WTC11 (cell line): ENCODE results near the gene TRRAP. TPM values are rescaled to one million over a fixed set of nuclear protein-coding genes. Genes with fewer than 3 reads are reported as not detected.

Source experiments
- ATAC-seq: fragments of 200-7000 bp; cut with Tn5 transposase; 2 replicates; pipeline ENCODE4 v1.10.0; 2021; ENCODE audit warnings: mild to moderate bottlenecking, moderate library complexity
- CTCF ChIA-PET: fragments of 300-600 bp; sonication (Branson Sonifier 250); formaldehyde crosslinking; loops from one replicate; lab custom pipeline; 2021; ENCODE audit warnings: antibody characterized with exemption; lab: Charles Lee
- POLR2A ChIA-PET: fragments of 350-600 bp; sonication (Branson Sonifier 250); formaldehyde crosslinking; loops from one replicate; lab custom pipeline; 2021; ENCODE audit warnings: antibody characterized with exemption; lab: Charles Lee
- DNase-seq: peaks from one replicate; pipeline ENCODE4 v3.0.0; 2021; ENCODE audit warnings: low spot score
- H3K27ac Mint-ChIP-seq: 2 replicates; pipeline ENCODE4 v1.8.0; 2021; ENCODE audit warnings: mixed read lengths
- H3K27me3 Mint-ChIP-seq: 2 replicates; pipeline ENCODE4 v1.8.0; 2021; ENCODE audit warnings: low read depth, mild to moderate bottlenecking, moderate library complexity, mixed read lengths
- H3K36me3 Mint-ChIP-seq: 2 replicates; pipeline ENCODE4 v1.8.0; 2021; ENCODE audit warnings: mixed read lengths
- H3K4me1 Mint-ChIP-seq: 2 replicates; pipeline ENCODE4 v1.8.0; 2022; ENCODE audit warnings: mixed read lengths
- H3K4me3 Mint-ChIP-seq: 2 replicates; pipeline ENCODE4 v1.8.0; 2021; ENCODE audit warnings: mild to moderate bottlenecking, moderate library complexity, mixed read lengths
- H3K9me3 Mint-ChIP-seq: 2 replicates; pipeline ENCODE4 v1.8.0; 2021; ENCODE audit warnings: mixed read lengths
- ATF1 ChIP-seq: sonication (generic); formaldehyde crosslinking; IDR thresholded peaks from 2 replicates; pipeline ENCODE4 v1.8.1; 2023; ENCODE audit warnings: mild to moderate bottlenecking, moderate library complexity, missing genetic modification reagents
- ATF3 ChIP-seq: sonication (generic); formaldehyde crosslinking; conservative IDR thresholded peaks from 2 replicates; pipeline ENCODE4 v1.8.1; 2022; ENCODE audit warnings: mild to moderate bottlenecking, missing genetic modification reagents
- CBFB ChIP-seq: sonication (generic); formaldehyde crosslinking; IDR thresholded peaks from 2 replicates; pipeline ENCODE4 v1.8.1; 2022; ENCODE audit warnings: mild to moderate bottlenecking, low read depth, missing genetic modification reagents
- CREB1 ChIP-seq: sonication (generic); formaldehyde crosslinking; IDR thresholded peaks from 2 replicates; pipeline ENCODE4 v1.8.0; 2023; ENCODE audit warnings: mild to moderate bottlenecking, missing genetic modification reagents
- CTCF ChIP-seq: fragments of 200-600 bp; IDR thresholded peaks from 2 replicates; pipeline ENCODE4 v1.8.0; 2022; ENCODE audit warnings: antibody characterized with exemption
- E2F1 ChIP-seq: sonication (generic); formaldehyde crosslinking; IDR thresholded peaks from 2 replicates; pipeline ENCODE4 v1.8.0; 2022; ENCODE audit warnings: mild to moderate bottlenecking, missing genetic modification reagents
- FOXK1 ChIP-seq: sonication (generic); formaldehyde crosslinking; IDR thresholded peaks from 2 replicates; pipeline ENCODE4 v1.8.0; 2022; ENCODE audit warnings: mild to moderate bottlenecking, moderate library complexity, missing genetic modification reagents
- GRHL2 ChIP-seq: fragments of 250-450 bp; sonication (Bioruptor Pico); IDR thresholded peaks from 2 replicates; pipeline ENCODE4 v1.8.0; 2022; ENCODE audit warnings: mild to moderate bottlenecking, moderate library complexity; ENCODE audit not compliant: insufficient replicate concordance, severe bottlenecking
- GTF2I ChIP-seq: fragments of 250-450 bp; sonication (Bioruptor Pico); conservative IDR thresholded peaks from 2 replicates; pipeline ENCODE4 v1.4.0; 2021; ENCODE audit warnings: mild to moderate bottlenecking
- HMGA2 ChIP-seq: fragments of 250-450 bp; sonication (Bioruptor Pico); IDR thresholded peaks from 2 replicates; pipeline ENCODE4 v1.4.0; 2021; ENCODE audit warnings: mild to moderate bottlenecking, moderate library complexity
- HMGXB4 ChIP-seq: sonication (generic); formaldehyde crosslinking; IDR thresholded peaks from 2 replicates; pipeline ENCODE4 v1.8.1; 2023; ENCODE audit warnings: mild to moderate bottlenecking, moderate library complexity, missing genetic modification reagents
- NFATC4 ChIP-seq: fragments of 250-450 bp; sonication (Bioruptor Pico); IDR thresholded peaks from 2 replicates; pipeline ENCODE4 v1.9.0; 2021; ENCODE audit warnings: mild to moderate bottlenecking
- NFE2L1 ChIP-seq: sonication (generic); formaldehyde crosslinking; IDR thresholded peaks from 2 replicates; pipeline ENCODE4 v1.8.1; 2023; ENCODE audit warnings: missing genetic modification reagents
- NFYB ChIP-seq: sonication (generic); formaldehyde crosslinking; conservative IDR thresholded peaks from 2 replicates; pipeline ENCODE4 v1.8.0; 2022; ENCODE audit warnings: low read depth, missing genetic modification reagents
- NR1H2 ChIP-seq: sonication (generic); formaldehyde crosslinking; IDR thresholded peaks from 2 replicates; pipeline ENCODE4 v1.9.0; 2021; ENCODE audit warnings: mild to moderate bottlenecking, moderate library complexity, missing genetic modification reagents
- NR3C1 ChIP-seq: sonication (generic); formaldehyde crosslinking; conservative IDR thresholded peaks from 2 replicates; pipeline ENCODE4 v1.8.1; 2023; ENCODE audit warnings: low read depth, mild to moderate bottlenecking, missing genetic modification reagents
- PRDM15 ChIP-seq: sonication (generic); formaldehyde crosslinking; IDR thresholded peaks from 2 replicates; pipeline ENCODE4 v1.8.0; 2022; ENCODE audit warnings: missing genetic modification reagents
- PRRX2 ChIP-seq: fragments of 250-450 bp; sonication (Bioruptor Pico); IDR thresholded peaks from 2 replicates; pipeline ENCODE4 v1.8.0; 2021; ENCODE audit warnings: mild to moderate bottlenecking
- RELA ChIP-seq: sonication (generic); formaldehyde crosslinking; IDR thresholded peaks from 2 replicates; pipeline ENCODE4 v1.8.1; 2022; ENCODE audit warnings: missing genetic modification reagents, mild to moderate bottlenecking, borderline replicate concordance
- SMAD4 ChIP-seq: sonication (generic); formaldehyde crosslinking; IDR thresholded peaks from 2 replicates; pipeline ENCODE4 v1.8.0; 2022; ENCODE audit warnings: mild to moderate bottlenecking, missing genetic modification reagents
- SOX15 ChIP-seq: fragments of 250-450 bp; sonication (Bioruptor Pico); IDR thresholded peaks from 2 replicates; pipeline ENCODE4 v1.9.0; 2021; ENCODE audit warnings: mild to moderate bottlenecking
- TCF7 ChIP-seq: sonication (generic); formaldehyde crosslinking; IDR thresholded peaks from 2 replicates; pipeline ENCODE4 v1.8.0; 2022; ENCODE audit warnings: mild to moderate bottlenecking, low read depth, missing genetic modification reagents, moderate library complexity
- TP53 ChIP-seq: sonication (generic); formaldehyde crosslinking; IDR thresholded peaks from 2 replicates; pipeline ENCODE4 v1.8.1; 2023; ENCODE audit warnings: mild to moderate bottlenecking, missing genetic modification reagents
- ZNF416 ChIP-seq: fragments of 250-450 bp; sonication (Bioruptor Pico); IDR thresholded peaks from 2 replicates; pipeline ENCODE4 v1.9.0; 2021; ENCODE audit warnings: mild to moderate bottlenecking, inconsistent platforms
- ZNF425 ChIP-seq: fragments of 250-450 bp; sonication (Bioruptor Pico); conservative IDR thresholded peaks from 2 replicates; pipeline ENCODE4 v1.9.0; 2021; ENCODE audit warnings: mild to moderate bottlenecking
- ZNF671 ChIP-seq: fragments of 250-450 bp; sonication (Bioruptor Pico); IDR thresholded peaks from 2 replicates; pipeline ENCODE4 v1.8.0; 2021; ENCODE audit warnings: mild to moderate bottlenecking
- total RNA-seq: library from RNA; stranded (reverse); gene quantifications from 3 replicates; pipeline ENCODE4 v1.2.3, GENCODE V29; 2021

Gene TRRAP
- total RNA-seq, 1 experiment from 2014 or later, result 46.5 TPM

GRCh38 chr7:99003419-99003818 lies 125.1 kb downstream of the TRRAP start:
- no peaks in the 10 kb centered on the region for H3K27me3 Mint-ChIP-seq
- no peak overlapping the region for H3K27ac Mint-ChIP-seq
- DNase-seq (no peak), ATAC-seq (no peak)
- CTCF ChIA-PET, result interaction anchor here (0.6 kb wide), 1 partner anchor 1630 kb away, joined by 3 read pairs; no protein-coding TSS in a partner anchor
- POLR2A ChIA-PET, result no interaction called here
- H3K4me1 Mint-ChIP-seq, result no peaks in the 10 kb centered on the region
- no peak for TF ChIP-seq SOX15 (CRISPR knock-in tag)
- no peak for TF ChIP-seq ZNF425 (CRISPR knock-in tag)
- no peak for TF ChIP-seq GRHL2
- TF ChIP-seq NR1H2, result no peak
- TF ChIP-seq HMGA2 (CRISPR knock-in tag), result no peak
- no peak for TF ChIP-seq NFATC4
- no peak for TF ChIP-seq CBFB (CRISPR knock-in tag)
- TF ChIP-seq PRRX2 (CRISPR knock-in tag), result no peak
- TF ChIP-seq FOXK1, result no peak
- no peak for TF ChIP-seq NFE2L1
- no peak for TF ChIP-seq ATF3 (CRISPR knock-in tag)
- no peak for TF ChIP-seq ATF1 (CRISPR knock-in tag)
- TF ChIP-seq TP53 (CRISPR knock-in tag), result no peak
- TF ChIP-seq TCF7 (CRISPR knock-in tag), result no peak
- no peak for TF ChIP-seq CREB1 (CRISPR knock-in tag)
- no peak for TF ChIP-seq NR3C1 (CRISPR knock-in tag)
- TF ChIP-seq E2F1, result no peak
- no peak for TF ChIP-seq ZNF671
- no peak for TF ChIP-seq NFYB
- TF ChIP-seq RELA (CRISPR knock-in tag), result no peak
- TF ChIP-seq, all 79 proteins: peak for 0
- Mint-ChIP-seq H3K4me3 (no peak overlapping the region), H3K36me3 (peaks cover 43% of the 10 kb centered on the region), H3K9me3 (no peaks in the 10 kb centered on the region)

- TF ChIP-seq SMAD4 (CRISPR knock-in tag) (no peak), CTCF (no peak), ZNF671 (no peak), NR3C1 (CRISPR knock-in tag) (no peak), ZNF416 (CRISPR knock-in tag) (no peak), PRDM15 (CRISPR knock-in tag) (no peak), HMGXB4 (CRISPR knock-in tag) (no peak), GTF2I (CRISPR knock-in tag) (no peak)
- ATAC-seq (no peak), DNase-seq (no peak)
- Mint-ChIP-seq H3K27ac (no peak overlapping the region), H3K4me3 (no peak overlapping the region), H3K9me3 (no peaks in the 10 kb centered on the region), H3K27me3 (no peaks in the 10 kb centered on the region), H3K36me3 (peaks cover 47% of the 10 kb centered on the region), H3K4me1 (no peaks in the 10 kb centered on the region)
- ChIA-PET CTCF (interaction anchor here (0.6 kb wide), 1 partner anchor 1629 kb away, joined by 3 read pairs; no protein-coding TSS in a partner anchor), POLR2A (no interaction called here)
Observed at GRCh38 chr7:99004216-99004615, 125.9 kb downstream of the TRRAP start.
